LHCN-M2 (cell line): Measurements from ENCODE around the gene GBA3. TPM values are rescaled to one million over a fixed set of nuclear protein-coding genes. Genes with fewer than 3 reads are reported as not detected.

Experiments
- DNase-seq: peaks from one replicate; pipeline ENCODE4 v3.0.0-alpha.2; 2012; ENCODE audit warnings: low read depth
- total RNA-seq: library from RNA; depleted of rRNA; stranded (reverse); fragments of >200 nt; gene quantifications from 2 replicates; pipeline ENCODE4 v1.2.3, GENCODE V29; 2014

Gene GBA3
- total RNA-seq, 1 experiment from 2014 or later: not detected

DNA sequence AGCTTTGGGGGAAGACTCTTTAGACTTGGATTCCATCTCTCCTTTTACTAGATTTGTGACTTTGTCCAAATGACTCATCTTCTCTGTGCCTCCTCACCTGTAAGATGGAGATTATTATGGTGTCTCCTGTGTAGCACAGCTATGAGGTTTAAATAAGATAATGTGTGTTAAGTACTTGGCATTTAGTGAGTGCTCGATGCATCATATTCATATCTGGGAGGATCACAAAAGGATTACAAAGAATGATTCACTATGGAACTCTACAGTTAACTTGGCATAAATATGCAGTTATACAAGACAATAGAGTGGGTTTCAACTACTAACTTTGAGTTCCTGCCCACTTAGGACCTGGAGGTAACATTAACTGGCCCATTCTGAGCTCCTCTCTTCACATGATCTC lies 2.3 kb downstream of the GBA3 start:
- no peak for DNase-seq

DNA sequence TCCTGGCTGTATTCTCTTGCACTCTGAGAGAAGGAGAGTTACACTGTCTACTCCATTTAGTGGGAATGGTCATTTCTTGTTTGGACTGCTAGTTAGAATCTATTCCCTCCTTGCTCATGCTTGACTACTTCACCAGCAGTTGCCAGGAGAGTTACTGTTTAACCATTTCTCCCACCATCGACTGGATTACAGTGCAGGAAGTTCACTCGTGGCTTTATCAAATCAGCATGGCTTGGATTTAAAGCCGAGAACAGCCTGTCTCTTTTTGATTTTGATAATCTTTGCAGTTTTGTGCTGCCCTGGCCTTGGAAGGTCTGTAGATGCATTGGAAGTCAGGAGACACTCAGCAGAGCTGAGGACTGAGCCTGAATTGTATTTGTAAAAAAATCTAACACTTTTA lies 3.2 kb downstream of the GBA3 start:
- no peak for DNase-seq

DNA sequence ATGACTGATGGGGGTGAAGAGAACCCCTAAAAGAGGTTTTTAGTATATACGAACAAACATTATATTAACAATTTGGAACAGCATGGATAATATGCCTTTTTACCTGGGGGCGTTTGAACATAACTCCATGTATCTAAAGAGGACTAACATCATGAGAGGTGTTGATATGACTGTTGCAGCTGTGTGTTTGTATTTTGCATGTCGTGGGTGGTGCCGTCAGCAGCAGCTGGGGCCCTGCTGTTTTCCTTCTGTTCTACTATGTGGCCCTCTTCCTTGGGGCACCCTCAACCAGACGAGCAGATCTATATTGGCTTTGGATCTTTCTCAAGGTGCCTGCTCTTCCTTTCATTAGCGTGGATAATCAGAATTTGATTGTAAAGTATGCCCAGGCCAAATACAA lies 11.2 kb downstream of the GBA3 start:
- DNase-seq: no peak

DNA sequence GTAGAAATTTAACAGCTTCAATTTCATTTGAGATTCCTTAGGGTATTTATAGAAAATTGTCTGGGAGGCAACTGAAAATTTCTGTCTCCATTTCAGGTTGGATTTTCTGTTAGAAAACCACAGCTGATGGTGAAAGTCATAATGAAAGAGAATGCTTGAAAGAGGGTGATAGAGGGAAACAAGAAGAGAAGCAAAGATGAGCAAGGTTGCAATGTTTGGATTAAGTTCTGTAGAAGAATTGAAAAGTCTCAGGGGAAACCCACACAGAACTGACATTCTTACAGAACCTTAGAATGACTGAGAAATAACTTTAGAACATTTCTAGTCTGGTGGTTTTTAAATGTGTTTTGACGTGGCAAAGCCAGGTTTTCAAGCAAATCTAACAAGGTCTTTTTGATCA lies 14.7 kb downstream of the GBA3 start:
- no peak for DNase-seq

DNA sequence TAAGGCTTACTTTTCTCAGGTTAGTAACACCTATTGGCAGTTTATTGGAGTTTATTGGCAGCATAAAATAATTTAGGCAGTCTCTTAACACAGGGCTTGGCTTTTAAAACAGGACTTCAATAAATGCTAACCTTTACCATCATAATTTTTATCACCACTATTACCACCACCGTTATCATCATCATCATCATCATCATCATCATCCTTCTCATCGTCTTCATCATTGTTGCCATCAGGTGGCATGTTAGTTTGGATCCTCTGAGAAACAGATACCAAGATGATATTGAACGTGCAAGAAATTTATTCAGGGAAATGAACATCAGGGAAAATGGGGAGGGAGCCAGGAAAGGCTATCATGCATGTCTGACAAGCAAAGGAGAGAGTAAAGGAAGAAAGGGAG lies 16.2 kb downstream of the GBA3 start:
- DNase-seq: no peak

DNA sequence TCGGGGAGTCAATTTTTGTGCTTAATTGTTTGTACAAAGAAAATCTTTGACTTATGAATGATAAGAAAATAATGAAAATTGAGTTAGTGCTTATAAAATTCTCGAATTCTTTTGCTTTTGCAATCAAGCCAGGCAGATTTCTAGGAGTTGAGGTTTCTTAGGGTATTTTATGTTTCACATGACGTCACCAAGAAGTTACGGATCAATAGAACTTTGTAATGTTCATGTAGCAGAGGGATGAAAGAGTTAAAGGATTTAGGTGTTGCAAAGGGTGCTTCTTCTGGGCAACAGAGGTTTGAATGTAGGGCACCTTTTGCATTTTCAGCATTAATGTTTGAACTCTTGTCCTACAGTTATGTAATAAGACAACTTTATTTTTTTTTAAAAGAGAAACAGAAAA lies 19.4 kb downstream of the GBA3 start:
- no peak for DNase-seq

DNA sequence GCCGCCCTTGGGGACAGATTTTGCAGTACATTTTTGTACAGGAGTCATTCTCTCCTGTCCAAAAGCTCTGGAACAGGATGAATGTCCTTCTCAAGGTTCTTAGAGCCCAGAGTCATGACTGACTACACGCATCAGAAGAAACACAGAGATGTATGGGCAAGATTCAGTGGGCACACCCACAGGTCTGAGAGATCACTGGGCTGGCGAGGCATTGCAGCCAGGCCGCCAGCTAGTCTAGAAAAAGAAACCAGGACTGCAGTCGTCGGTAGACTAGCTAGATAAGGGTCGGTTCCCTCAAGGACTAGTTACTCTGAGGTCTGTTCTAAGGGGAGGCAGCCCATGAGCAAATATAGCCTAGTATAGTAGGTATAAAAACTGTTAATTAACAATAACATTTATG lies 19.8 kb downstream of the GBA3 start:
- DNase-seq: no peak

DNA sequence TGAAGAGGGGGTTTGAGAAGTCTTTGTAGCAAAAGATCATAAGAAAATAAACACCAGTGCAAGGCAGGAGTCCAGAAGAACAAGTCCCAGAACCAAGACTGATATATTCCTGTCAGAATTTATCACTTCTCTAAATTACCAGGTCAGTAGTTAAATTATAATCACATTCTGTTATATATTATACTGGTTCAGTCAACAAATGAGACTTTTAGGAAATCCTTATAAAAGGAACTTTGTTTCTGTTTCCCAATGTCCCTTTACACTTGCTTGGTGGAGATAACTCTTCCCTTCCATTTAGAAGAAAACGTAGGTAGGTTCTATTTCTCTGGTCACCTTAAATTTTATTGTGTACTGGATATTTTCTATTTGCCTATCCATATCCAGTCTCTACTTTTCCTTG lies 21.1 kb downstream of the GBA3 start:
- no peak for DNase-seq

DNA sequence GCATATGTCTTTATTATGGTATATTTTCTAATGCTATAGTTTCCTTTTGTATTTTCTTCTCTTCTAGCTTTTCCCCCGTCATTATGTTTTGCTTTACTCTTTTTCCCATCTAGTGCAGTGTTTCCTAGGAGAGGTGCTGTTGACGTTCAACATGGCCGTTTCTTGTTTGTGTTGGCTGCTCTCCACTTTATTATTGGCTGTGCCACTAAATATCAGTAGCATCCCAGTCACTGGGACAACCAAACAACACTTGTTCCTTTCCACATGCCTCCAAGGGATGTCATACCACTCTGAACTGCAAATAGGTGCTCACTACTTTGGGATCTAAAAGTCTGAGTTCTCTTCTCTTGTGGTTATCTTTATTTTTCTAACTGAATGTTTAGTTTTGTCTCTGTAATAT lies 26.5 kb downstream of the GBA3 start:
- no peak for DNase-seq

DNA sequence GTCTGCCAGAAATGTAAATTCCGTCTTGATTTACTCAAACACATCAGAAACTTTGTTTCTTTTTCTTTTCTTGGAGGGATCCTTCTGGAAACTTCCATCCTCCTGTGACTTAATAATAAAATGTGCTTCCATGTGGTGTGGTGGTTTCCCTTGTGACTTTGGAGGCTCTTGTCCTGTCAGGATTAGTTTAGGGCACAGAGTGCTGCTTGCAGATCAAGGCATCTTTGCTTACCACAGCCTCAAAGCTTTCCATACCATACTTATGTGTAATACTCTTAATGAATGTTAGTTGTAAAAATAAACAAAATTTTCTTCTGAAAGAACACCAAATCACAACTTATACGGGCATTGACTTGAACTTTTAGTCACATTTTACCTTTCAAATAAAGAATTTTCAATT lies 27.4 kb downstream of the GBA3 start:
- DNase-seq: peak; percentile 10

DNA sequence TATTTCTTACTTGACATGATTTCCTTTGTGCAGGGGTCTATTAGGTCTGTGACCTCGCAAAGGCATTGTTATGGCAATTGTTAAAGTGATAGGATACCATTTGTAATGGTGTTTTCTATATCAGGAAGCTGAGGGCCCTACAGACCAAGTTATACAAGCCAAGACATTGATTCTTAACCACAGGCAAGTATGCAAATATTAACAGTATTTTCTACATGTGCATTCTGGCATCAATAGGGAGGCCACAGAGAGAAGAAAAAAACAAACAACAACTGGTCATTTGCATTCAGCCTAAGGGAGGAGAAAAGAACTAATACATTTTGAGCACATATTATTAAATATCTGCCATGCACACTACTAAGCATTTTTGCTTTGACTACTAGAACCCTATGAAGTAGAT lies 28.5 kb downstream of the GBA3 start:
- no peak for DNase-seq

DNA sequence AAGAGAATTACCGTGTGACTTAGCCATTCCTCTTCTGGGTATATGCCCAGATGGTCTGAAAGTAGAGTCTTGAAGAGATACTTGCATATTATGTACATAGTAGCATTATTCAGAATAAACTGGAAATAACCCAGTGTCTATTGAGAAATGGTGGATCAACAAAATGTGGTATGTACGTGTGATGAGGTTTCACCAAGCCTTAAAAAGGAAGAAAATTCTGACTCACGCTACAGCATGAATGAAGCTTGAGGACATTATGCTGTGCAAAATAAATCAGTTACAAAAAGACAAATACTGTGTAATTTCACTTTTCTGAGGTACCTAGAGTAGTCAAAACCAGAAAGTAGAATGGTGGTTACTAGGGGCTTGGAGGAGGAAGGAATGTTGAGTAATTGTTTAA lies 37.3 kb downstream of the GBA3 start:
- no peak for DNase-seq

DNA sequence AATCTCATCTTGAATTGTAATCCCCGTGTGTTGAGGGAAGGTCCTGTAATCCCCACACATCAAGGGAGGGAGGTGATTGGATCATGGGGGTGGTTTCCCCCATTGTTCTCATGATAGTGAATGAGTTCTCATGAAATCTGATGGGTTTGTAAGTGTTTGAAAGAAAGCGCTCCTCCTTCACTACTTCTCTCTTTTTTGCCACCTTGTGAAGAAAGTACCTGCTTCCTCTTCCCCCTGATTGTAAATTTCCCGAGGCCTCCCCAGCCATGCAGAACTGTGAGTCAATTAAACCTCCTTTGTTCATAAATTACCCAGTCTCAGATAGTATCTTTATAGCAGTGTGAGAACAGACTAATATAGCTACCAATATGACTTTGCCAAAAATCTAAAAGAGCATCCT lies 41.1 kb downstream of the GBA3 start:
- no peak for DNase-seq

DNA sequence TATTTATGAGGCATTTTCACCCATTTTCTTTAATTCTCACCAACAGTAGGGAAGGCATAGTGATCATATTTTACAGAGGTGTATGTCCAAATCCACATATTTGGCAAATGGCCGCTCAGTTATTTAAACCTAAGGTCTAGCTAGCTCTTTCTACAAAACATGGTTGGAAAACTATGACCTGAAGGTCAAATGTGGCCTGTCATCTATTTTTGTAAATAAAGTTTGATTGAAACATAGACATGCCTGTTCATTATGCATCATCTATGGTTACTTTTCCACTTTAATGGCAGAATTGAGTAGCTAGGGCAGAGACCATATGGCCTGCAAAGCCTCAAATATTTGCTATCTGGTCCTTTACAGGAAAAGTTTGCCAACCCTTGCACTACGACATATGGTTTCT lies 44.2 kb downstream of the GBA3 start:
- no peak for DNase-seq

DNA sequence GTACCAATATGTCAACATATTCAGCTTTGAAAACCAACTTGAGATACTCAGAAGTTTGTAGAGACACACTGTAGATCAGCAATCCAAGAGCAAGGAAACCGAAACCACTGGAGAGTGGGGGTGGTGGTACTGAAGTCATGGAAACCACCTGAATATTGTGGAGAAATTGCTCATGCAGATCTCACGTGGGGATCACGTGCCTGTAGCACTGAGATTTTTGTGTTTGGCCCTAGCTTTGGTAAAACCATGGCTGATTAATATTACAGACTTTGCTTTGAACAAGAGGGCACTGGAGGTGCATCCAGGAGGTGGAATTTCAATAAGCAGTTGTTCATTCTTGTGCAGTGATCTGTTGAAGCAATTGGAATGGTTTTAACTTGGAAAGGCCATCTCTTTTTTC lies 47.2 kb downstream of the GBA3 start:
- DNase-seq: no peak

DNA sequence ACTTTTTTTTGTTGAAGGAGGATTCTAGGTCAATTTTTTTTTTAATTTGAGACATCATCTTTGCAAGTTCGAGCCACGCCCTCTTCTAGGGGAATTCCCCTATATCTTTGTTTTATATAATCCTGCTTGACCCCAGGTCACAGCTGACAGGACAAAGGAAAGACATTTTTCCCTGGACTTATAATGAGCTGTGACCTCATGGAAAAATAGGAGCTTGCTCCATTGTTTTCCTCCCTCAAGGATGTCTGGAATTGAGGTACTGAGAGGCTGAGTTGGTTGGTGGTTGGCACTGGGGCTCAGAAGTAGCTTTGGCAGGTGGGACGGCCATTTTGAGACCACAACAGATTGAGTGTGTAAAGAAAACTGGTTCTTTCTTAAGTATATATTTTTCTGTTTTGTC lies 49.0 kb downstream of the GBA3 start:
- DNase-seq: no peak

DNA sequence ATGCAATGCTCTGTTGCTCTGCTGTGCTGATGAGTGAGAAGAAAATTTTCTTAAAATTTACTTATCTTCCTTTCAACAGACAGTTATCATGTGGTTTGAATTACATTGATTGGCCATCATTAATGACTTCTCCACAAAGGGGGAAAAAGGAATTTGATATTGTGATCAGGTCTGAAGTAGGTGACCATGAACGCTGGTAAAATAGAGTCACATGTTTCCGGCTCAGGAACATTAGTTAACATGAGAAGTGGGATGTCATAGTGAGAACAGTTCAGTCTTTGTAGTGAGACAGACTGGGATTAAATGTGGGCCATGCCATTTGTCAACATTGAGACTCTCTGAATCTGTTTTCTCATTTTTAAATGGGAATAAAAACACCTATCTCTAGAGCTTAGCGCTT lies 50.6 kb downstream of the GBA3 start:
- no peak for DNase-seq

DNA sequence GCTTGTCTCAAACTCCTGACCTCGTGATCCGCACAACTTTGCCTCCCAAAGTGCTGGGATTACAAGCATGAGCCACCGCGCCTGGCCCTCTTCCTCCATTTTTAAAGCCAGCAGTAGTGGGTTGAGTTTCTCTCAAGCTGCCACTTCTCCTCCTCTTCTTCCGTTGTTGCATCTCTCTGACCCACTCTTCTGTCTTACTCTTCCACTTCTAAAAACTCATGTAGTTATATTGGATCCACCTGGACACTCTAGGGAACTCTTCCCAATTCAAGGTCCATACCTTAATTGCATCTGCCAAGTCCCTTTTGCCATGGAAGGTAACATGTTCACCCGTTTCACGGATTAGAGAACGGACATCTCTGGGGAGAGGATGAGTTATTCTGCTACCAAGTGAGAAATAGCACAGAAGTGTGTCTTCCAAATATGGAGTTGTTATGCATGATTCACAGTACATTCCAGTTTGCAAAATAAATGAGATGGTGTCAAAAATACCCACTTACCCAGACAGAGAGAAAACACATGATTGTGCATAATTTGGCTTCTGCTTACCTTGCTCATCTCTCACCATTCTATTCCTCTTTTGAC lies 51.8 kb downstream of the GBA3 start:
- DNase-seq: no peak

DNA sequence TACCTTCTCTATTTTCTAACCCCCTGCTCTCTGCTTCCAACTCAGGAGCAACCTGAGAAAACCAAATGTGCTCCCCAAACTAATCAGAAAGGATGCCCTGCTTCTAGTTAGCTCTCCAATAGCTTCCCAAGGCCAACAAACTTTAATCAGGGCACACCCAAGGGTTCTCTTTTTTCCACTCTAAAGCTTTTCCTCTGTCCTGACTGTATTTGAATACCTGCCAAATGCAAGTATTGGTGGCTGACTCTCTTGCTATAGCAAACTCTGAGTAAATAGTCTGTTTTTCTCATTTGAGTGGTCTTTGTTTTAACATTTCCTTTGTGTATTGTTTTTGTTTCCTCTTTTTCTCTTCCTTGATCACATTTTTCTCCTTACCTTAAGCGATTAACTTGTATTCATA lies 52.5 kb downstream of the GBA3 start:
- no peak for DNase-seq

DNA sequence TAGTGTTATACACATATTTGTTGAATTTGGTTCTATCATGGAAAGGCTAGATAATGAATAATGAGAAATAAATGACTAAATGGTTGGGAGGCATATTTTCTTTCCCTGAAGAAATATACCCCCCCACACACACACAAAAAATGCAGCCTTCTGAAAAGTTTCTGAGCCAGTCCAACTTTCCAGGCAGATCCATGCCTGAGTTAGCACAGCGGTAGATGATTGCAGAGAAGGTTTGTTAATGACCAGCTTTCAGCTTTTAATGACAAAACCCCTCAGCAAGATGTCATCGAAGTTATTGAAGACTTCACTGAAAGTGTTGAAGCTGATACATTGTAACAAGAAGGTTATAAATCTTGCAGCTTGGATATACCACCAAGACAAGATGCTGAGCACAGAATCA lies 61.4 kb downstream of the GBA3 start:
- DNase-seq: no peak

DNA sequence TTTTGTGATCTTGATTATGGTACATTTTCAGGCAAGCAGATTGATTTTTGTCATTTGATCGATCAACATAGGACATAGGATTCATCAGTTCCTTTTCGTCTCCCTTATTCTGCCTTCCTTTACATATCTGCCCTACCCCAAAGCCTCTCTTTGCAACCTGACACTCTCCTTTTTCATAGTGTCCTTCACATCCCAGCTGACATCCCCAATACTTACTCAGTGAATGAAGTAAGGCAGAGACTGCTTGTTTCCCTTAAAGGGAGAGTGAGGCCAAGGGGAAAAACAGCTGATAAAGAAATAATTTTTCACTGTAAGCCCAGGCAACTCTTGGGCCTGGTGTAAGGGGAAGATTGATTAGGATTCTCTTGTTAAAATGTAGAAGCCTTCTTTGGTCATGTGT lies 69.8 kb downstream of the GBA3 start:
- no peak for DNase-seq

DNA sequence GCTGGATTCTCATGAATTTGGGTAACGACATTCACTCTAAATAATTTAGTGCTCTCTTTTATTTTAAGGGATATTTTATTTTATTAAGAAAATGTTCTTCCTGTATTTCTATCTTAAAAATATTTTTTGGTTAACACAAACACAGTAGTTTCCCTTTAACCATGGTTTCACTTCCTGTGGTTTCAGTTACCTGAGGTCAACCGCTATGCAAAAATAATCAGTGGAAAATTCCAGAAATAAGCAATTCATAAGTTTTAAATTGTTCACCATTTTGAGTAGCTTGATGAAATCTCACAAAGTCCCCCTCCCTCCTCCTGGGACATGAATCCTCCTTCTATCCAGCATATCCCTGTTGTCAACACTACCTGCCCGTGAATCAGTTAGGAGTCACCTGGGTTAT lies 71.4 kb downstream of the GBA3 start:
- DNase-seq: no peak

DNA sequence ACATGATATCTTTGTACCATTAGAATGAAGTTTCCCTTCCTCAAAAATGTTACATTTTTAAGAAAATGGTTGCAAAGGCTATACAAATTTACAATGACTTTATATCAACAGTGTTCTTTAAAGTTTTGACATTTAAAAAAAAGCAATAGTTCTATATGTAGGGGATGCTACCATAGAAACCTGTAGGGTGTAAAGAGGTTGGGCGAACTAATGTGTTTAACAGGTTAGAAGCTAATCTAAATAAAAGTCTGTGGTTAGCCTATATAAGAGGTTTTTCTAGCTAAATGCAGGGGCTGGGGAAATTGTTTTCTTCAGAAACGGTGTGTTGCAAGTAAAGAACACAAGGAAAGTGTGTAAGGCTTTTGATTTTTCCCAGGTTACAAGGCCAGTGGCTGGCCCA lies 73.3 kb downstream of the GBA3 start:
- DNase-seq: no peak

DNA sequence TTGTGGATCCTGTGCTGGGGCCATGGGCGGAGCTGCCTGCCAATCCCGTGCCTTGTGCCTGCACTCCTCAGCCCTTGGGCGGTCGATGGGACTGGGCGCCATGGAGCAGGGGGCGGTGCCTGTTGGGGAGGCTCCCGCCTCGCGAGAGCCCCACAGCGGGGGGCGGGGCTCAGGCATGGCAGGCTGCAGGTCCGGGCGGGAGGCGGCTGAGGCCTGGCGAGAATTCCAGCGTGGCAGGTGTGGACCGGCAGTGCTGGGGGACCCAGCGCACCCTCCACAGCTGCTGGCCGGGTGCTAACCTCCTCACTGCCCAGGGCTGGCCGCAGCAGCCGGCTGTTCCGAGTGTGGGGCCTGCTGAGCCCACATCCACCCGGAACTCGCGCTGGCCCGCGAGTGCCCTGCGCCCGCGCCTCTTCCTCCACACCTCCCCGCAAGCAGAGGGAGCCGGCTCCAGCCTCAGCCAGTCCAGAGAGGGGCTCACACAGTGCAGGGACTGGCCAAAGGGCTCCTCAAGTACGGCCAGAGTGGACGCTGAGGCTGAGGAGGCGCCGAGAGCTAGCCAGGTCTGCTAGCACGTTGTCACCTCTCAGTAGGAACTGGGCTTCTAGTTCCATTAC lies 85.9 kb downstream of the GBA3 start:
- DNase-seq: no peak
